HG02840 (cell line): ENCODE measurements around the gene KIRREL3.

Source experiments
- ATAC-seq: cut with Tn5 transposase; IDR thresholded peaks from one replicate; pipeline ENCODE4 v1.9.1; 2021; ENCODE audit warnings: mild to moderate bottlenecking, moderate library complexity, moderate number of reproducible peaks; ENCODE audit not compliant: unreplicated experiment, low FRiP score

KIRREL3 gene

DNA sequence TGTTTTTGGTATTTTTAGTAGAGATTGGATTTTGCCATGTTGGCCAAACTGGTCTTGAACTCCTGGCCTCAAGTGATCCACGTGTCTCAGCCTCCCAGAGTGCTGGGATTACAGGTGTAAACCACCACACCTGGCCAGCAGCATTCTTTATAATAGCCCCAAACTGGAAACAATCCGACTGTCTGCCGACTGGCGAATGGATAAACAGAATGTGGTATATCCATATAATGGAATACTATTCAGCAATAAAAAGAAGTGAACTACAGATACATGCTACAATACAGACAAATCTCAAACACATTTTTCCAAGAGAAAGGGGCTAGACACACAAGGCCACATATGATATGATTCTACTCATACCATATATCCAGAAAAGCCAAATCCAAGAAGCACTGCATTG is 493.8 kb downstream of the KIRREL3 start:
- ATAC-seq, result no peak

DNA sequence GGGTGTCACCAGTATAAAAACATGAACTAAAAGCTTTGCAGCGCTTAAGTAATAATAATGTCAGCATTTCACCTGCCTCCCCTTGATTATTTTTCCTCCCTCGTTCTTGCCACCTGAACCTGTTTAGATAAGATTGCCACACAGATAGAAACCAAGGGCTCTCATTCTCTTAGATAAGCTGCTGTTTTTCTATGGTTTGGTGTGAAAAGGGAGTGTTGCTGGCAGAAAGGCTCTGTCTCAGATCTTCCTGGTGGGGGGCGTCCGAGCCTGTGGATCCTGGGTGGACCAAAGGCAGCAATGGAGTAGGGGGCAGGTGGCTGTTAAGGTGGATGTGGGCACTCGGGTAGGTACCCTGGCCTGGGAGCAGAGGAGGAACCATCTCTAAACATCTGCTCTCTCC is 497.6 kb downstream of the KIRREL3 start:
- ATAC-seq, result no peak

GRCh38 chr11:126502159-126502558 is 498.4 kb downstream of the KIRREL3 start:
- no peak for ATAC-seq

DNA sequence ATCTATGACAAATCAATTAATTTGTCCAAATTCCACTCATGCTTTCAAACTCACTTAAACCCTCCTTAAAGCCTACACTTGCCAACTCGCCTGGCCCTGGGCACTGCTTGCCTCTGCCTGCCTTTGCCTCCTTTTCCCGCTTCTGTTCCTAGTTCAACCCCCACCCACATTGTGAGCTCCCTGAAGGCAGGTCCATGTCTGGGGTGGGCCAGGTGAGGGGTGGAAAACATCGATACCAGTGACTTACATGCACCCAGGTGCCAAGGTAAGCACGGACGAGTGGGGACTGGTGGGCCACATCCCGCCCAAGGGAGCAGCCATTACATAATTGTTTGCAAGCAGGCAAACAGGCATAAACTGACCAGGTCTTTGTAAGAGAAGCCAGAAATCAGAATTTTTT is 498.9 kb downstream of the KIRREL3 start:
- ATAC-seq, result no peak

GRCh38 chr11:126500981-126501380 is 499.6 kb downstream of the KIRREL3 start:
- ATAC-seq, result no peak

- ATAC-seq, result no peak
Observed at GRCh38 chr11:126499131-126499752, 501.3 kb downstream of the KIRREL3 start.

- no peak for ATAC-seq
Observed at GRCh38 chr11:126498281-126498680, 502.3 kb downstream of the KIRREL3 start.

GRCh38 chr11:126497581-126498122 is 502.9 kb downstream of the KIRREL3 start:
- no peak for ATAC-seq

- ATAC-seq, result no peak
Observed at GRCh38 chr11:126496576-126497337, 503.8 kb downstream of the KIRREL3 start.

GRCh38 chr11:126495281-126496220 is 505.0 kb downstream of the KIRREL3 start:
- ATAC-seq, result no peak

DNA sequence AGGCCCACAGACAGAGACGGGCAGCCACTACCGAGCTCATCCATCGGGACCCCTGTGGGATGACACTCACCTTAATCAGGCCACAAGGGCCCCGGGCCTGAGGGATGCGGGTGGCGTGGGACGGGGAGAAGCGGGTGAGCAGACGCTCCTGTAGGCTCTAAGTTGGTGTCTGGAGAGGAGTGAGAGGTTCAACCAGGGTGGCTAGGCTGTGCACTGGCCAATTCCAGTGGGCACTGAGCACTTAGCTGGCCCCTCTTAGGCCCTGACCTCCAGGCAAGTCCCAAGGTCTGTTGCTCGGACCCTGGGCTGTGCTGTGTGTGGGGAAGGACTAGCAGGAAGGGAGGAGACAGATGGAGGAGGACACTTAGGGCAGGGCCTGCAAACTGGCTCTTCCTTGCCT is 505.7 kb downstream of the KIRREL3 start:
- no peak for ATAC-seq

- ATAC-seq, result no peak
Observed at GRCh38 chr11:126492331-126493082, 508.1 kb downstream of the KIRREL3 start.

GRCh38 chr11:126491092-126491491 is 509.5 kb downstream of the KIRREL3 start:
- ATAC-seq, result no peak

- no peak for ATAC-seq
Observed at GRCh38 chr11:126489836-126490660, 510.5 kb downstream of the KIRREL3 start.

- no peak for ATAC-seq
Observed at GRCh38 chr11:126488591-126489370, 511.8 kb downstream of the KIRREL3 start.

DNA sequence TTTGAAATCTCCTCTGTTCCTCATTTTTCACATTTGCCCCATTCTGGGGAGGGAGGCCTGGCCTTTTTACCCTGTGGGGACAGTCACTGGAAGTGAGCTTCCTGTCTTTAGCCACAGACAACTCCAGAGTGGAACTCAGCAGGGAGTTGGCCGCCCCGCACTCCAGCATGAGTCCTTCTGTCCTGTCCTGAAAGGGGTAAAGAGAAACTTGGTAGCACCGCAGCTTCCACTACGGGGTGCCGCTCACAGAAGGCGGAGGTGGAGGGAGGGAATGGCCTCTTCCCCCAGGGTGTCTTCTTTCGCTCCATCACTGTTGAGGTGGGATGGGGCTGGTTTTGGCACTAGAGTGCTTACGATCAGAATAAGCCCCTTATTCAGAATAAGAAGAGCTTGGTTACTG is 512.9 kb downstream of the KIRREL3 start:
- no peak for ATAC-seq

GRCh38 chr11:126485986-126486635 is 514.5 kb downstream of the KIRREL3 start:
- ATAC-seq, result no peak
